Naive thymus-derived CD4-positive, alpha-beta T cell (primary cell): ENCODE measurements around the gene WFDC10A. TPM values are rescaled to one million over a fixed set of nuclear protein-coding genes. Genes with fewer than 3 reads are reported as not detected.
"Not testable (repeated sequence)": the region's sequence is repeated elsewhere in the genome, so short reads cannot be mapped to it uniquely, and the experiment has no call there.

Experiments used
- ATAC-seq: fragments of 150-1000 bp; cut with Tn5 transposase; 2 replicates; pipeline ENCODE4 v1.10.0; 2021; ENCODE audit warnings: mild to moderate bottlenecking, moderate library complexity
- CTCF ChIA-PET: fragments of 350-600 bp; sonication (Branson Sonifier 250); formaldehyde crosslinking; loops from one replicate; lab custom pipeline; 2021; ENCODE audit warnings: antibody characterized with exemption; lab: Charles Lee
- POLR2A ChIA-PET: fragments of 350-600 bp; sonication (Branson Sonifier 250); formaldehyde crosslinking; loops from one replicate; lab custom pipeline; 2021; ENCODE audit warnings: antibody characterized with exemption, inconsistent platforms; lab: Charles Lee
- DNase-seq, 9 donors: peaks; one replicate each; pipeline versions ENCODE4 v3.0.0 to v3.0.0-alpha.2; 2020 to 2022; ENCODE audit warnings: mixed read lengths in 1 of 9
- H3K27ac ChIP-seq: one replicate; pipeline ENCODE4 v1.7.0; 2013; ENCODE audit warnings: mild to moderate bottlenecking, low read depth, low read length, moderate library complexity
- H3K27me3 ChIP-seq, 2 donors: one replicate each; pipeline ENCODE4 v1.7.0; 2013; ENCODE audit warnings: low read length in 2 of 2, mild to moderate bottlenecking in 2 of 2, moderate library complexity in 2 of 2; ENCODE audit not compliant: control insufficient read depth in 2 of 2, insufficient read depth in 2 of 2
- H3K36me3 ChIP-seq, 3 experiments: 1 replicate in 2 of 3; 2 replicates in 1 of 3; pipeline ENCODE4 v1.7.0; 2013; ENCODE audit warnings: low read length in 3 of 3, mild to moderate bottlenecking in 3 of 3, moderate library complexity in 1 of 3; ENCODE audit not compliant: insufficient read depth in 3 of 3, control insufficient read depth in 2 of 3
- H3K4me1 ChIP-seq, 2 donors: one replicate each; pipeline ENCODE4 v1.7.0; 2013; ENCODE audit warnings: low read length in 2 of 2, mild to moderate bottlenecking in 2 of 2, moderate library complexity in 1 of 2; ENCODE audit not compliant: control insufficient read depth in 2 of 2, insufficient read depth in 2 of 2
- H3K4me3 ChIP-seq: 2 replicates; pipeline ENCODE4 v1.7.0; 2013; ENCODE audit warnings: mild to moderate bottlenecking, low read length
- H3K9me3 ChIP-seq, 3 experiments: 1 replicate in 2 of 3; 2 replicates in 1 of 3; pipeline ENCODE4 v1.7.0; 2013; ENCODE audit warnings: low read length in 3 of 3; ENCODE audit not compliant: control insufficient read depth in 2 of 3
- H3K27ac Mint-ChIP-seq, 9 donors: one replicate each; pipeline ENCODE4 v1.8.0; 2020 to 2022; ENCODE audit warnings: mixed read lengths in 9 of 9, mild to moderate bottlenecking in 8 of 9, moderate library complexity in 5 of 9, inconsistent platforms in 2 of 9
- H3K27me3 Mint-ChIP-seq, 5 donors: one replicate each; pipeline ENCODE4 v1.8.0; 2021 to 2022; ENCODE audit warnings: mixed read lengths in 5 of 5, mild to moderate bottlenecking in 1 of 5
- H3K36me3 Mint-ChIP-seq, 5 donors: one replicate each; pipeline ENCODE4 v1.8.0; 2020 to 2022; ENCODE audit warnings: mixed read lengths in 5 of 5, mild to moderate bottlenecking in 3 of 5, inconsistent platforms in 1 of 5
- H3K4me1 Mint-ChIP-seq, 7 donors: one replicate each; pipeline ENCODE4 v1.8.0; 2020 to 2022; ENCODE audit warnings: mixed read lengths in 7 of 7, mild to moderate bottlenecking in 3 of 7, inconsistent platforms in 1 of 7
- H3K4me3 Mint-ChIP-seq, 10 donors: one replicate each; pipeline ENCODE4 v1.8.0; 2020 to 2022; ENCODE audit warnings: mild to moderate bottlenecking in 10 of 10, mixed read lengths in 10 of 10, moderate library complexity in 6 of 10, inconsistent platforms in 2 of 10
- H3K9me3 Mint-ChIP-seq, 11 donors: one replicate each; pipeline ENCODE4 v1.8.0; 2020 to 2022; ENCODE audit warnings: mixed read lengths in 11 of 11, mild to moderate bottlenecking in 4 of 11, inconsistent platforms in 1 of 11, moderate library complexity in 1 of 11
- intact Hi-C, 2 donors: fragments of 100-400 bp; cut with micrococcal nuclease; formaldehyde crosslinking; loops; one replicate each; pipeline ENCODE4 v1.15.1; 2023
- polyA plus RNA-seq, 2 donors: library from polyadenylated mRNA; unstranded; fragments of 300-500 nt; fragmentation: Illumina TruSeq; gene quantifications; one replicate each; pipeline ENCODE4 v1.2.3, GENCODE V29; 2021
- total RNA-seq, 6 experiments: library from RNA in 5 of 6; stranded (reverse) in 5 of 6; gene quantifications; 1 replicate in 5 of 6; 2 replicates in 1 of 6; pipeline ENCODE4 v1.2.3 and lab custom pipeline; 2021 to 2026

The WFDC10A gene
- total and polyA plus RNA-seq, 7 experiments from 2014 or later, result not detected

- H3K27ac Mint-ChIP-seq, H3K4me1 ChIP-seq, H3K4me3 ChIP-seq, H3K9me3 Mint-ChIP-seq, H3K27me3 ChIP-seq, H3K4me1 Mint-ChIP-seq, H3K27ac ChIP-seq, CTCF ChIA-PET, DNase-seq, intact Hi-C loops, H3K36me3 ChIP-seq, POLR2A ChIA-PET, H3K9me3 ChIP-seq, H3K4me3 Mint-ChIP-seq, H3K36me3 Mint-ChIP-seq, ATAC-seq: not testable (repeated sequence)
- H3K27me3 Mint-ChIP-seq, result peaks cover 2 to 32% (median 23%) of the 10 kb centered on the region in 5 donors
Measured at GRCh38 chr20:45645869-45646268, 16.3 kb downstream of the WFDC10A start.

GRCh38 chr20:45646875-45647274 lies 17.3 kb downstream of the WFDC10A start:
- Histone ChIP-seq H3K9me3 (no peaks in the 10 kb centered on the region), H3K4me3 (no peak overlapping the region), H3K4me1 (no peaks in the 10 kb centered on the region), H3K27me3 (no peaks in the 10 kb centered on the region), H3K27ac (no peak overlapping the region), H3K36me3 (no peaks in the 10 kb centered on the region)
- Mint-ChIP-seq H3K27ac (no peak overlapping the region), H3K4me1 (no peaks in the 10 kb centered on the region), H3K36me3 (no peaks in the 10 kb centered on the region), H3K4me3 (no peak overlapping the region), H3K9me3 (peaks cover 0 to 7% (median 0%) of the 10 kb centered on the region in 11 donors), H3K27me3 (peaks cover 2 to 33% (median 25%) of the 10 kb centered on the region in 5 donors)
- ATAC-seq (no peak), DNase-seq (no peak)
- intact Hi-C loops, result no loop called here
- POLR2A ChIA-PET, result no interaction called here
- CTCF ChIA-PET, result no interaction called here

DNA sequence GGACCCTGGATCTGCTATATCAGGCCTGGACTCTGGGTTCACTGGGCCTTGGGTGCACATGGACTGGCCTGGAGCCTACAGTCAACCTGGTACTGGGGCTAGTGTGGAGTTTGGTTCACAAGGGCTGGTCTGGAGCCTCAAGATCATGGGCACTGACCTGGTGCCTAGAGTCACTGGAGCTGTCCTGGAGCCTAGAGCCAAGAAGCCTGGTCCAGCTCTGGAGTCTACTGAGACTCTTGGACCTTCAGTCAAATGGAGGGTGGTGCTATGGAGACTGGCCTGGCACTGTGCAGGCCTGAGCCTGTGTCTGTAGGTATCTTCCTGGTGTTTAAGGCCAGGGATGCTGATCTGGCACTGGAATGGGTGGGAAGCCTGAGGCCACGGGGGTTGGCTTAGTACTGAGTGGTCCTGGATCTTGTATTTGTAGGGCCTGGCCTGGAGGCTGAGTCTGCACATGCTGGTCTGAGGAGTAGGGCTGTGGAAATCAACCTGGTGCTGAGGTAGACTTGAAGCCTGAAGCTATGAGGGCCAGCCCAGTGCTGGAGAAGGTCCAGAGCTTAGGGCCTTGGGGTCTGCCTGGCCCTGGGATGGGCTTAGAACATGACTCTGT lies 18.0 kb downstream of the WFDC10A start:
- H3K9me3 ChIP-seq, result no peaks in the 10 kb centered on the region
- no peaks in the 10 kb centered on the region for H3K4me1 Mint-ChIP-seq
- H3K36me3 Mint-ChIP-seq, result no peaks in the 10 kb centered on the region
- ChIA-PET CTCF (no interaction called here), POLR2A (no interaction called here)
- H3K27me3 ChIP-seq, result no peaks in the 10 kb centered on the region
- H3K27me3 Mint-ChIP-seq, result peaks cover 2 to 30% (median 19%) of the 10 kb centered on the region in 5 donors
- DNase-seq (no peak), ATAC-seq (peak; percentile 10)
- H3K36me3 ChIP-seq, result no peaks in the 10 kb centered on the region
- peaks cover 0 to 7% (median 0%) of the 10 kb centered on the region in 11 donors for H3K9me3 Mint-ChIP-seq
- H3K27ac ChIP-seq, result no peak overlapping the region
- intact Hi-C loops, result no loop called here
- H3K4me1 ChIP-seq, result no peaks in the 10 kb centered on the region
- H3K27ac Mint-ChIP-seq, result no peak overlapping the region
- H3K4me3 ChIP-seq, result no peak overlapping the region
- H3K4me3 Mint-ChIP-seq, result no peak overlapping the region

- H3K27ac ChIP-seq, result no peak overlapping the region
- DNase-seq (no peak), ATAC-seq (no peak)
- no peak overlapping the region for H3K4me3 ChIP-seq
- Mint-ChIP-seq H3K9me3 (peaks cover 0 to 7% (median 0%) of the 10 kb centered on the region in 11 donors), H3K27ac (no peak overlapping the region), H3K27me3 (peaks cover 8 to 27% (median 16%) of the 10 kb centered on the region in 5 donors), H3K4me3 (no peak overlapping the region), H3K4me1 (no peaks in the 10 kb centered on the region), H3K36me3 (no peaks in the 10 kb centered on the region)
- H3K4me1 ChIP-seq, result no peaks in the 10 kb centered on the region
- H3K36me3 ChIP-seq, result no peaks in the 10 kb centered on the region
- CTCF ChIA-PET, result no interaction called here
- no peaks in the 10 kb centered on the region for H3K27me3 ChIP-seq
- H3K9me3 ChIP-seq, result no peaks in the 10 kb centered on the region
- intact Hi-C loops, result no loop called here
- POLR2A ChIA-PET, result no interaction called here
Measured at GRCh38 chr20:45649312-45649863, 19.8 kb downstream of the WFDC10A start.

- H3K27ac Mint-ChIP-seq, H3K27me3 ChIP-seq, H3K9me3 Mint-ChIP-seq, H3K4me1 ChIP-seq, H3K4me3 Mint-ChIP-seq, H3K36me3 Mint-ChIP-seq, ATAC-seq, POLR2A ChIA-PET, intact Hi-C loops, H3K4me1 Mint-ChIP-seq, CTCF ChIA-PET, H3K27ac ChIP-seq, DNase-seq, H3K36me3 ChIP-seq, H3K9me3 ChIP-seq, H3K4me3 ChIP-seq: not testable (repeated sequence)
- H3K27me3 Mint-ChIP-seq, result peaks cover 4 to 27% (median 15%) of the 10 kb centered on the region in 5 donors
Measured at GRCh38 chr20:45651726-45652125, 22.2 kb downstream of the WFDC10A start.

- H3K27ac Mint-ChIP-seq, intact Hi-C loops, H3K4me1 ChIP-seq, ATAC-seq, H3K36me3 Mint-ChIP-seq, H3K27me3 ChIP-seq, H3K27ac ChIP-seq, H3K36me3 ChIP-seq, H3K4me3 ChIP-seq, H3K4me3 Mint-ChIP-seq, H3K4me1 Mint-ChIP-seq, CTCF ChIA-PET, POLR2A ChIA-PET, DNase-seq, H3K9me3 ChIP-seq: not testable (repeated sequence)
- Mint-ChIP-seq H3K27me3 (peaks cover 4 to 20% (median 9%) of the 10 kb centered on the region in 5 donors), H3K9me3 (peaks cover 0 to 13% (median 2%) of the 10 kb centered on the region in 11 donors)
Measured at GRCh38 chr20:45657038-45657437, 27.5 kb downstream of the WFDC10A start.

GRCh38 chr20:45670139-45670538 lies 40.6 kb downstream of the WFDC10A start, which contains the start of gene WFDC11:
Gene WFDC11 (minus strand): TSS chr20:45670239. CDS start chr20:45650600, 19,639 bp downstream.
- Mint-ChIP-seq H3K4me1 (no peaks in the 10 kb centered on the region), H3K36me3 (peaks cover 0 to 3% (median 0%) of the 10 kb centered on the region in 5 donors), H3K4me3 (no peak within 1 kb of the TSS), H3K27ac (no peak within 1 kb of the TSS), H3K27me3 (peaks cover 20 to 45% (median 38%) of the 10 kb centered on the region in 5 donors), H3K9me3 (peaks cover 0 to 4% (median 0%) of the 10 kb centered on the region in 11 donors)
- DNase-seq (no peak), ATAC-seq (no peak)
- Histone ChIP-seq H3K36me3 (no peaks in the 10 kb centered on the region), H3K9me3 (no peaks in the 10 kb centered on the region), H3K4me1 (no peaks in the 10 kb centered on the region), H3K27me3 (no peaks in the 10 kb centered on the region), H3K4me3 (no peak within 1 kb of the TSS), H3K27ac (no peak within 1 kb of the TSS)
- CTCF ChIA-PET, result no interaction called here
- POLR2A ChIA-PET, result no interaction called here
- intact Hi-C loops, result no loop called here
